ENCODE results near the gene RBM24.

RBM24 gene

DNA sequence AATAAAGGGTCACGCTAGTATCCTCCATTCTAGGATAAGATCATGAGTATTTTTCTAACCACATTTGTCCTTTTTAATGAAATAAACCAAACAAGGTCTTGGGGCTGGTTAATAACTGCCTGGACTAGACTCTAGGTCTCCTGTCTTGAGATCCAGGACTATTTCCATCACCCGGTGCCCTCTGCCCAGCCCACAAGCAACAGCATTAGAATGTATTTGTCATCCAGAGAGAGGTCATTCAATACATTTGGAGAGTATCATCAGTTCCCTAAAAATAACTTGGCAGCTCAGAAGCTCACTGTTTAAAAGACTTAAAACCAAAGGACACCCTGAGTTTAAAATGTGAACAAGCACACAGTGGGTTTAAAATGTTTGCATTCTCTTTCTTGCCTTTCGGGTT lies 4.4 kb upstream of the RBM24 start:
- Histone ChIP-seq H3K4me3 (ENCODE audit: low read length, poor library complexity, severe bottlenecking) (no peak overlapping the region), H3K4me2 (ENCODE audit: low read depth, low read length, poor library complexity, severe bottlenecking) (no peak overlapping the region), H3K9ac (ENCODE audit: low read depth, low read length, poor library complexity, severe bottlenecking) (no peak overlapping the region), H3F3A (ENCODE audit: low read depth) (no peaks in the 10 kb centered on the region), H3K4me1 (ENCODE audit: insufficient read depth, low read length, poor library complexity, severe bottlenecking) (no peaks in the 10 kb centered on the region), H3K9me2 (replicated peaks; ENCODE audit: low read depth, low read length) (no peaks in the 10 kb centered on the region), H3K9me3 (ENCODE audit: insufficient read depth, low read depth, low read length) (no peaks in the 10 kb centered on the region), H3K36me3 (ENCODE audit: insufficient read depth, low read length) (no peaks in the 10 kb centered on the region), H2AFZ (ENCODE audit: low read length) (no peak overlapping the region), H3K27me3 (ENCODE audit: insufficient read depth, low read length, poor library complexity, severe bottlenecking) (no peaks in the 10 kb centered on the region), H3K79me2 (ENCODE audit: insufficient read depth, low read length) (no peaks in the 10 kb centered on the region), H4K20me1 (ENCODE audit: insufficient read depth, low read length, poor library complexity, severe bottlenecking) (no peaks in the 10 kb centered on the region)
- no peak for TF ChIP-seq EZH2phosphoT487 (IDR thresholded peaks at IDR 0.05; ENCODE audit: borderline replicate concordance)
- TF ChIP-seq, protein P1, sequence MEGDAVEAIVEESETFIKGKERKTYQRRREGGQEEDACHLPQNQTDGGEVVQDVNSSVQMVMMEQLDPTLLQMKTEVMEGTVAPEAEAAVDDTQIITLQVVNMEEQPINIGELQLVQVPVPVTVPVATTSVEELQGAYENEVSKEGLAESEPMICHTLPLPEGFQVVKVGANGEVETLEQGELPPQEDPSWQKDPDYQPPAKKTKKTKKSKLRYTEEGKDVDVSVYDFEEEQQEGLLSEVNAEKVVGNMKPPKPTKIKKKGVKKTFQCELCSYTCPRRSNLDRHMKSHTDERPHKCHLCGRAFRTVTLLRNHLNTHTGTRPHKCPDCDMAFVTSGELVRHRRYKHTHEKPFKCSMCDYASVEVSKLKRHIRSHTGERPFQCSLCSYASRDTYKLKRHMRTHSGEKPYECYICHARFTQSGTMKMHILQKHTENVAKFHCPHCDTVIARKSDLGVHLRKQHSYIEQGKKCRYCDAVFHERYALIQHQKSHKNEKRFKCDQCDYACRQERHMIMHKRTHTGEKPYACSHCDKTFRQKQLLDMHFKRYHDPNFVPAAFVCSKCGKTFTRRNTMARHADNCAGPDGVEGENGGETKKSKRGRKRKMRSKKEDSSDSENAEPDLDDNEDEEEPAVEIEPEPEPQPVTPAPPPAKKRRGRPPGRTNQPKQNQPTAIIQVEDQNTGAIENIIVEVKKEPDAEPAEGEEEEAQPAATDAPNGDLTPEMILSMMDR (conservative IDR thresholded peaks at IDR 0.05; ENCODE audit: low read length), result no peak

DNA sequence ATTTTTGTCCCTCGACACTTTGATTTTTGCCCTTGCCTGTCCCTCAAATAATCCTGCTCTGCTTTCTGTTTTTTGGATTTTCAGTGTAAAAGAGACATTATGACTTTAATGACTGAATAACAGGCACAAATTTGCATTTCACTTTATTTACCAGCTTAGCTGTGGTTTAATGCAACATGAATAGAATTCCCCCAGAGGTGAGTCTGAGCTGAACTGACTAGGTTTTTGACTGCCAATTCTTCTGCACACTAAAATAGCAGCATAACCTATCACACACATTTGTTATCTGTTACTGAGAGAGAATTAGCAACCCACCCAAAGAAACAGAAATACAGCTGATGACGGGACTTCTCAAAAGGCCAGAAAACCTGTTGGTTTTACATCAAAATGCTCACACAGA lies 3.9 kb upstream of the RBM24 start:
- TF ChIP-seq, protein P1 (conservative IDR thresholded peaks at IDR 0.05; ENCODE audit: low read length), result no peak
- no peak for TF ChIP-seq EZH2phosphoT487 (IDR thresholded peaks at IDR 0.05; ENCODE audit: borderline replicate concordance)
- Histone ChIP-seq H4K20me1 (ENCODE audit: insufficient read depth, low read length, poor library complexity, severe bottlenecking) (no peaks in the 10 kb centered on the region), H3K4me2 (ENCODE audit: low read depth, low read length, poor library complexity, severe bottlenecking) (no peak overlapping the region)

DNA sequence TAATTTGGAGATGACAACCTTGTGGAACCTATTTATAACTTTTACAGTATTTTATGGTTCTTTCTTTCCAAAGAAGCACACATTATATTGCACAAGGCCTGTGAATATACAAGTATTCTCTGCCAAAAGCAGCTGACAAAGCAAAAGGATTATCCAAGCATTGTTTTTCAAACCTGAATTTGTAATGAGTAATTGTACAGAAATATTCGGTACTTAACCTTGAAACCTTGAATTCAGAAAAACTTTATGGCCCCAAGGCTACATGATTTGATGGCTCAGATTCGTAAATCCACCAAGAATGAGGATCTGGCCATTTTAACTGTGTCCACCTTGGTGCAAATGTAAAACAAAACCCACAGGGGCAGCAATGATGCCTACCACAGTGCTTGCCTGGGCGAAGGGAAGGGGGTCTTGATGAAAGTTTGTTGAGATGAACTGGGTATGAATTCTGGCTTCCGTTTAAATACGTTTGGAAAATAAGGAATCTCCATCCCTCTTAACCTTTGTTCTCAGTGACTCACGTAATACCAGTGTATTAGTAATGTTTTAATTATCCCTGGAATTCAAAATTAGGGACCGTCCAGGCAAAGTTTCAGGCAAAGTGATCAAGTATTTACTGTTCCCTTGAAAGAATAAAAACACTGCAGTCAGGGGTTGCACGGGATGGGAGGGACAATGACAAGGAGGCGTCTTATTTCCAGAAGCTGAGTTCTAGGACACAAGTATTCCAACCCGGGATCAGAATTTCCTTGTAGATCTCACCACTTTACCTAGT lies 2.7 kb upstream of the RBM24 start:
- TF ChIP-seq EZH2phosphoT487 (IDR thresholded peaks at IDR 0.05; ENCODE audit: borderline replicate concordance), result no peak
- TF ChIP-seq, protein P1 (conservative IDR thresholded peaks at IDR 0.05; ENCODE audit: low read length), result no peak
- Histone ChIP-seq H3K79me2 (ENCODE audit: insufficient read depth, low read length) (no peaks in the 10 kb centered on the region), H3K9me2 (replicated peaks; ENCODE audit: low read depth, low read length) (no peaks in the 10 kb centered on the region), H3K27me3 (ENCODE audit: insufficient read depth, low read length, poor library complexity, severe bottlenecking) (no peaks in the 10 kb centered on the region), H3K4me1 (ENCODE audit: insufficient read depth, low read length, poor library complexity, severe bottlenecking) (no peaks in the 10 kb centered on the region), H3K4me2 (ENCODE audit: low read depth, low read length, poor library complexity, severe bottlenecking) (no peak overlapping the region), H3K9me3 (ENCODE audit: insufficient read depth, low read depth, low read length) (no peaks in the 10 kb centered on the region), H2AFZ (ENCODE audit: low read length) (no peak overlapping the region), H3K9ac (ENCODE audit: low read depth, low read length, poor library complexity, severe bottlenecking) (no peak overlapping the region), H3F3A (ENCODE audit: low read depth) (no peaks in the 10 kb centered on the region), H3K4me3 (ENCODE audit: low read length, poor library complexity, severe bottlenecking) (no peak overlapping the region), H4K20me1 (ENCODE audit: insufficient read depth, low read length, poor library complexity, severe bottlenecking) (no peaks in the 10 kb centered on the region), H3K36me3 (ENCODE audit: insufficient read depth, low read length) (no peaks in the 10 kb centered on the region)

More for the DNA sequence above, 3.9 kb upstream of the RBM24 start:
- no peak overlapping the region for H3K4me3 ChIP-seq (ENCODE audit: low read length, poor library complexity, severe bottlenecking)
- no peaks in the 10 kb centered on the region for H3K79me2 ChIP-seq (ENCODE audit: insufficient read depth, low read length)
- H2AFZ ChIP-seq (ENCODE audit: low read length), result no peak overlapping the region
- no peak overlapping the region for H3K9ac ChIP-seq (ENCODE audit: low read depth, low read length, poor library complexity, severe bottlenecking)
- H3K36me3 ChIP-seq (ENCODE audit: insufficient read depth, low read length), result no peaks in the 10 kb centered on the region
- H3K9me2 ChIP-seq (replicated peaks; ENCODE audit: low read depth, low read length), result no peaks in the 10 kb centered on the region
- H3K4me1 ChIP-seq (ENCODE audit: insufficient read depth, low read length, poor library complexity, severe bottlenecking), result no peaks in the 10 kb centered on the region
- no peaks in the 10 kb centered on the region for H3F3A ChIP-seq (ENCODE audit: low read depth)
- no peaks in the 10 kb centered on the region for H3K27me3 ChIP-seq (ENCODE audit: insufficient read depth, low read length, poor library complexity, severe bottlenecking)
- no peaks in the 10 kb centered on the region for H3K9me3 ChIP-seq (ENCODE audit: insufficient read depth, low read depth, low read length)

Measured in Loucy (cell line).